GM12878 (cell line): Measurements from ENCODE around the gene SLC4A9. TPM values are rescaled to one million over a fixed set of nuclear protein-coding genes. Genes with fewer than 3 reads are reported as not detected.

Experiments used
- BCL11A ChIP-seq: IDR thresholded peaks from 2 replicates; pipeline ENCODE4 v1.6.1; 2011; ENCODE audit warnings: low read depth, low read length
- EP300 ChIP-seq, 2 experiments: fragments of 150-350 bp in 1 of 2; IDR thresholded peaks; 2 replicates each; pipeline ENCODE4 v1.6.1; 2011 to 2012; ENCODE audit warnings: low read depth in 2 of 2, low read length in 2 of 2, borderline replicate concordance in 1 of 2, improper control_type of control experiment in 1 of 2, inconsistent platforms in 1 of 2; ENCODE audit not compliant: control insufficient read depth in 1 of 2
- EZH2 ChIP-seq: IDR thresholded peaks from 2 replicates; pipeline ENCODE4 v1.6.1; 2012; ENCODE audit warnings: low read depth, mild to moderate bottlenecking, control low read depth, inconsistent platforms, low read length, borderline replicate concordance; ENCODE audit not compliant: control insufficient read depth
- JUND ChIP-seq: IDR thresholded peaks from 2 replicates; pipeline ENCODE4 v1.6.1; 2012; ENCODE audit warnings: low read depth, mild to moderate bottlenecking, low read length, improper control_type of control experiment, moderate library complexity
- MEF2A ChIP-seq: IDR thresholded peaks from 2 replicates; pipeline ENCODE4 v1.6.1; 2011; ENCODE audit warnings: low read depth, mild to moderate bottlenecking, low read length, moderate library complexity; ENCODE audit not compliant: insufficient read depth
- MXI1 ChIP-seq: fragments of 150-350 bp; IDR thresholded peaks from 2 replicates; pipeline ENCODE4 v1.6.1; 2011; ENCODE audit warnings: low read depth, mild to moderate bottlenecking, inconsistent platforms, low read length, improper control_type of control experiment
- NFIC ChIP-seq: IDR thresholded peaks from 2 replicates; pipeline ENCODE4 v1.6.1; 2012; ENCODE audit warnings: low read depth, mild to moderate bottlenecking, inconsistent platforms, low read length, moderate library complexity
- NR2C1 ChIP-seq: fragments of 450-650 bp; IDR thresholded peaks from 2 replicates; pipeline ENCODE4 v1.6.1; 2017; ENCODE audit warnings: antibody characterized with exemption, mild to moderate bottlenecking, moderate library complexity
- NR2C2 ChIP-seq: IDR thresholded peaks from 2 replicates; pipeline ENCODE4 v1.6.1; 2011; ENCODE audit warnings: borderline replicate concordance, low read depth; ENCODE audit not compliant: control insufficient read depth, insufficient read length
- NR2F1 ChIP-seq: fragments of 450-650 bp; conservative IDR thresholded peaks from 2 replicates; pipeline ENCODE4 v1.6.1; 2017; ENCODE audit warnings: mild to moderate bottlenecking
- POLR2AphosphoS2 ChIP-seq: IDR thresholded peaks from 2 replicates; pipeline ENCODE4 v1.6.1; 2011; ENCODE audit warnings: low read depth, mild to moderate bottlenecking, low read length, improper control_type of control experiment, moderate library complexity
- POLR2AphosphoS5 ChIP-seq: IDR thresholded peaks from 2 replicates; pipeline ENCODE4 v1.6.1; 2011; ENCODE audit warnings: mild to moderate bottlenecking, low read length, inconsistent platforms
- SREBF1 ChIP-seq: IDR thresholded peaks from 2 replicates; pipeline ENCODE4 v1.6.1; 2012; ENCODE audit warnings: mild to moderate bottlenecking, low read length
- SUZ12 ChIP-seq: fragments of 200-600 bp; sonication (generic); IDR thresholded peaks from one replicate; pipeline ENCODE4 v1.6.1; 2018; ENCODE audit warnings: antibody characterized with exemption, mild to moderate bottlenecking; ENCODE audit not compliant: unreplicated experiment
- ZNF217 ChIP-seq: fragments of 450-650 bp; IDR thresholded peaks from 2 replicates; pipeline ENCODE4 v1.6.1; 2017; ENCODE audit warnings: antibody characterized with exemption, mild to moderate bottlenecking
- polyA plus RNA-seq, 11 experiments: library from polyadenylated mRNA; depleted of rRNA in 4 of 11; unstranded in 6 of 11; stranded (reverse) in 5 of 11; fragments of >200 nt; fragmentation: Nextera tagmentation in 4 of 11; fragmentation: Illumina TruSeq in 1 of 11; extraction: Ambion mirVana in 4 of 11; extraction: Trizol in 1 of 11; gene quantifications; 1 replicate in 1 of 11; 2 replicates in 10 of 11; pipeline versions ENCODE4 v1.2.1 to v1.2.3, GENCODE V29; 2011 to 2016; ENCODE audit warnings: inconsistent platforms in 2 of 11, missing spikeins in 2 of 11, low read depth in 1 of 11
- total RNA-seq, 4 experiments: library from RNA; depleted of rRNA in 3 of 4; stranded (reverse); fragments of >200 nt in 3 of 4; fragmentation: Illumina TruSeq in 1 of 4; extraction: Trizol in 1 of 4; gene quantifications; 2 replicates each; pipeline versions ENCODE4 v1.2.1 to v1.2.3, GENCODE V29; 2013 to 2021
- TF ChIP-seq, protein P1 (sequence below), 3 experiments: IDR thresholded peaks in 2 of 3; conservative IDR thresholded peaks in 1 of 3; 2 replicates each; pipeline ENCODE4 v1.5.1; 2011; ENCODE audit warnings: low read depth in 3 of 3, low read length in 3 of 3, mild to moderate bottlenecking in 3 of 3, control low read depth in 2 of 3, moderate library complexity in 2 of 3, inconsistent platforms in 1 of 3, mixed read lengths in 1 of 3; ENCODE audit not compliant: control insufficient read depth in 2 of 3, insufficient read depth in 1 of 3; ENCODE audit errors: extremely low read depth in 1 of 3
- TF ChIP-seq, protein P2 (sequence below): IDR thresholded peaks from 2 replicates; pipeline ENCODE4 v1.6.1; 2011; ENCODE audit warnings: mild to moderate bottlenecking, low read depth, low read length, moderate library complexity; ENCODE audit not compliant: insufficient replicate concordance
- TF ChIP-seq, protein P3 (sequence below): IDR thresholded peaks from 2 replicates; pipeline ENCODE4 v1.6.1; 2011; ENCODE audit warnings: borderline replicate concordance, low read depth, mild to moderate bottlenecking, moderate library complexity, low read length; ENCODE audit not compliant: insufficient read depth, poor library complexity, severe bottlenecking
- TF ChIP-seq, protein P4 (sequence below): IDR thresholded peaks from 2 replicates; pipeline ENCODE4 v1.6.1; 2012; ENCODE audit warnings: mild to moderate bottlenecking, low read depth, low read length

SLC4A9 gene
- total and polyA plus RNA-seq, 10 of the 15 experiments (the other 5 are each of a cell fraction or from before 2014, with no cell fraction given): 0.03 to 0.05 (median 0.05) TPM; not detected in 7

DNA sequence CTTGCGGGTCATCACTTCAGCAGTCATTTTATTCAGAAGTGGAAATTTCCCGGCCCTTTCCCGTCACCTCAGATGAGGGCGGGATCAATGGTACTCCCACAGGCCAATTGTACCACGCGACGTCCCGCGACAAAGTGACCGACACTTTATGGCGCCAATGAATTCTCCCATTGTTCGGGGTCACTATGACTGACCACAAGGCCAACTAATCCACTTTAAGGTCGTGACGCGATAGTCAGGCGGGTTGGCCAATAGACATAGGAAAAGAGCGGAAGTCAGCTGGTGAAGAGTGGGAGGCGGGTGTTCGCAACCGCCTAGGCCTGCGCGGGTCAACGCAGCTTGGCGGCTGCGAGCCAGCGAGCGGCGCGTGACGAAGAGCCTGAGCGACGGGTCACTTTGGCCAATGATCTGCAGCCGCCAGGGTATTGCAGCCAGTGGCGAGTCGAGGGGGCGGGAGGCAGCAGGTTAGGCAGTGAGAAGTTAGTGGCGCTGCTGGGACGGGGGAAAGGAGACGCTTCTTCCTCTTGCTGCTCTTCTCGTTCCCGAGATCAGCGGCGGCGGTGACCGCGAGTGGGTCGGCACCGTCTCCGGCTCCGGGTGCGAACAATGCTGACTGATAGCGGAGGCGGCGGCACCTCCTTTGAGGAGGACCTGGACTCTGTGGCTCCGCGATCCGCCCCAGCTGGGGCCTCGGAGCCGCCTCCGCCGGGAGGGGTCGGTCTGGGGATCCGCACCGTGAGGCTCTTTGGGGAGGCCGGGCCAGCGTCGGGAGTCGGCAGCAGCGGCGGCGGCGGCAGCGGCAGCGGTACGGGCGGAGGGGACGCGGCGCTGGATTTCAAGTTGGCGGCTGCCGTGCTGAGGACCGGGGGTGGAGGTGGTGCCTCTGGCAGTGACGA lies 41.6 kb downstream of the SLC4A9 start, which contains the start of gene ANKHD1 (continued):
- TF ChIP-seq, protein P1, sequence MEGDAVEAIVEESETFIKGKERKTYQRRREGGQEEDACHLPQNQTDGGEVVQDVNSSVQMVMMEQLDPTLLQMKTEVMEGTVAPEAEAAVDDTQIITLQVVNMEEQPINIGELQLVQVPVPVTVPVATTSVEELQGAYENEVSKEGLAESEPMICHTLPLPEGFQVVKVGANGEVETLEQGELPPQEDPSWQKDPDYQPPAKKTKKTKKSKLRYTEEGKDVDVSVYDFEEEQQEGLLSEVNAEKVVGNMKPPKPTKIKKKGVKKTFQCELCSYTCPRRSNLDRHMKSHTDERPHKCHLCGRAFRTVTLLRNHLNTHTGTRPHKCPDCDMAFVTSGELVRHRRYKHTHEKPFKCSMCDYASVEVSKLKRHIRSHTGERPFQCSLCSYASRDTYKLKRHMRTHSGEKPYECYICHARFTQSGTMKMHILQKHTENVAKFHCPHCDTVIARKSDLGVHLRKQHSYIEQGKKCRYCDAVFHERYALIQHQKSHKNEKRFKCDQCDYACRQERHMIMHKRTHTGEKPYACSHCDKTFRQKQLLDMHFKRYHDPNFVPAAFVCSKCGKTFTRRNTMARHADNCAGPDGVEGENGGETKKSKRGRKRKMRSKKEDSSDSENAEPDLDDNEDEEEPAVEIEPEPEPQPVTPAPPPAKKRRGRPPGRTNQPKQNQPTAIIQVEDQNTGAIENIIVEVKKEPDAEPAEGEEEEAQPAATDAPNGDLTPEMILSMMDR (IDR thresholded peaks at IDR 0.05 in 2 of 3, conservative IDR thresholded peaks at IDR 0.05 in 1 of 3; ENCODE audit: control insufficient read depth in 2 of 3, extremely low read depth in 1 of 3, insufficient read depth in 1 of 3, low read depth in 3 of 3, low read length in 3 of 3): no peak
- TF ChIP-seq EP300 (IDR thresholded peaks at IDR 0.05; ENCODE audit: borderline replicate concordance in 1 of 2, control insufficient read depth in 1 of 2, low read depth in 2 of 2, low read length in 2 of 2): no peak
- TF ChIP-seq, protein P2, sequence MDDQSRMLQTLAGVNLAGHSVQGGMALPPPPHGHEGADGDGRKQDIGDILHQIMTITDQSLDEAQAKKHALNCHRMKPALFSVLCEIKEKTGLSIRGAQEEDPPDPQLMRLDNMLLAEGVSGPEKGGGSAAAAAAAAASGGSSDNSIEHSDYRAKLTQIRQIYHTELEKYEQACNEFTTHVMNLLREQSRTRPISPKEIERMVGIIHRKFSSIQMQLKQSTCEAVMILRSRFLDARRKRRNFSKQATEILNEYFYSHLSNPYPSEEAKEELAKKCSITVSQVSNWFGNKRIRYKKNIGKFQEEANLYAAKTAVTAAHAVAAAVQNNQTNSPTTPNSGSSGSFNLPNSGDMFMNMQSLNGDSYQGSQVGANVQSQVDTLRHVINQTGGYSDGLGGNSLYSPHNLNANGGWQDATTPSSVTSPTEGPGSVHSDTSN: peak; percentile 96
- no peak for TF ChIP-seq ZNF217
- TF ChIP-seq EZH2: no peak
- TF ChIP-seq, protein P3, sequence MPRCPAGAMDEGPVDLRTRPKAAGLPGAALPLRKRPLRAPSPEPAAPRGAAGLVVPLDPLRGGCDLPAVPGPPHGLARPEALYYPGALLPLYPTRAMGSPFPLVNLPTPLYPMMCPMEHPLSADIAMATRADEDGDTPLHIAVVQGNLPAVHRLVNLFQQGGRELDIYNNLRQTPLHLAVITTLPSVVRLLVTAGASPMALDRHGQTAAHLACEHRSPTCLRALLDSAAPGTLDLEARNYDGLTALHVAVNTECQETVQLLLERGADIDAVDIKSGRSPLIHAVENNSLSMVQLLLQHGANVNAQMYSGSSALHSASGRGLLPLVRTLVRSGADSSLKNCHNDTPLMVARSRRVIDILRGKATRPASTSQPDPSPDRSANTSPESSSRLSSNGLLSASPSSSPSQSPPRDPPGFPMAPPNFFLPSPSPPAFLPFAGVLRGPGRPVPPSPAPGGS: no peak
- TF ChIP-seq NR2F1: peak; percentile 52
- TF ChIP-seq POLR2AphosphoS2: no peak
- peak; percentile 52; the same call in 1 of the 2 replicates for TF ChIP-seq SREBF1
- no peak for TF ChIP-seq BCL11A
- TF ChIP-seq, protein P4, sequence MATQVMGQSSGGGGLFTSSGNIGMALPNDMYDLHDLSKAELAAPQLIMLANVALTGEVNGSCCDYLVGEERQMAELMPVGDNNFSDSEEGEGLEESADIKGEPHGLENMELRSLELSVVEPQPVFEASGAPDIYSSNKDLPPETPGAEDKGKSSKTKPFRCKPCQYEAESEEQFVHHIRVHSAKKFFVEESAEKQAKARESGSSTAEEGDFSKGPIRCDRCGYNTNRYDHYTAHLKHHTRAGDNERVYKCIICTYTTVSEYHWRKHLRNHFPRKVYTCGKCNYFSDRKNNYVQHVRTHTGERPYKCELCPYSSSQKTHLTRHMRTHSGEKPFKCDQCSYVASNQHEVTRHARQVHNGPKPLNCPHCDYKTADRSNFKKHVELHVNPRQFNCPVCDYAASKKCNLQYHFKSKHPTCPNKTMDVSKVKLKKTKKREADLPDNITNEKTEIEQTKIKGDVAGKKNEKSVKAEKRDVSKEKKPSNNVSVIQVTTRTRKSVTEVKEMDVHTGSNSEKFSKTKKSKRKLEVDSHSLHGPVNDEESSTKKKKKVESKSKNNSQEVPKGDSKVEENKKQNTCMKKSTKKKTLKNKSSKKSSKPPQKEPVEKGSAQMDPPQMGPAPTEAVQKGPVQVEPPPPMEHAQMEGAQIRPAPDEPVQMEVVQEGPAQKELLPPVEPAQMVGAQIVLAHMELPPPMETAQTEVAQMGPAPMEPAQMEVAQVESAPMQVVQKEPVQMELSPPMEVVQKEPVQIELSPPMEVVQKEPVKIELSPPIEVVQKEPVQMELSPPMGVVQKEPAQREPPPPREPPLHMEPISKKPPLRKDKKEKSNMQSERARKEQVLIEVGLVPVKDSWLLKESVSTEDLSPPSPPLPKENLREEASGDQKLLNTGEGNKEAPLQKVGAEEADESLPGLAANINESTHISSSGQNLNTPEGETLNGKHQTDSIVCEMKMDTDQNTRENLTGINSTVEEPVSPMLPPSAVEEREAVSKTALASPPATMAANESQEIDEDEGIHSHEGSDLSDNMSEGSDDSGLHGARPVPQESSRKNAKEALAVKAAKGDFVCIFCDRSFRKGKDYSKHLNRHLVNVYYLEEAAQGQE: 0 out of 2 replicates have a peak, but pooled peaks have one; percentile 47
- TF ChIP-seq JUND: no peak
- TF ChIP-seq NR2C2: no peak
- peak; percentile 93 for TF ChIP-seq NR2C1
- no peak for TF ChIP-seq MEF2A
- TF ChIP-seq SUZ12: no peak
- TF ChIP-seq MXI1: 0 out of 2 replicates have a peak, but pooled peaks have one; percentile 39
- peak; percentile 96 for TF ChIP-seq POLR2AphosphoS5
- no peak; the same call in 1 of the 2 replicates for TF ChIP-seq NFIC
